GM12878 (cell line): ENCODE results near the gene RRM2.
"Not testable (repeated sequence)": the region's sequence is repeated elsewhere in the genome, so short reads cannot be mapped to it uniquely, and the experiment has no call there.

Source experiments
- EP300 ChIP-seq, 2 experiments: fragments of 150-350 bp in 1 of 2; IDR thresholded peaks; 2 replicates each; pipeline ENCODE4 v1.6.1; 2011 to 2012; ENCODE audit warnings: low read depth in 2 of 2, low read length in 2 of 2, borderline replicate concordance in 1 of 2, improper control_type of control experiment in 1 of 2, inconsistent platforms in 1 of 2; ENCODE audit not compliant: control insufficient read depth in 1 of 2
- FOXM1 ChIP-seq: IDR thresholded peaks from 2 replicates; pipeline ENCODE4 v1.6.1; 2012; ENCODE audit warnings: low read depth, mild to moderate bottlenecking, inconsistent platforms, low read length, moderate library complexity
- SREBF2 ChIP-seq: IDR thresholded peaks from 2 replicates; pipeline ENCODE4 v1.6.1; 2012; ENCODE audit warnings: mild to moderate bottlenecking, low read length
- YY1 ChIP-seq: IDR thresholded peaks from 2 replicates; pipeline ENCODE4 v1.6.1; 2011; ENCODE audit warnings: low read depth, mild to moderate bottlenecking, low read length
- TF ChIP-seq, protein P1 (sequence below): fragments of 450-650 bp; IDR thresholded peaks from 2 replicates; pipeline ENCODE4 v1.6.1; 2016; ENCODE audit warnings: mild to moderate bottlenecking, moderate library complexity, borderline replicate concordance

DNA sequence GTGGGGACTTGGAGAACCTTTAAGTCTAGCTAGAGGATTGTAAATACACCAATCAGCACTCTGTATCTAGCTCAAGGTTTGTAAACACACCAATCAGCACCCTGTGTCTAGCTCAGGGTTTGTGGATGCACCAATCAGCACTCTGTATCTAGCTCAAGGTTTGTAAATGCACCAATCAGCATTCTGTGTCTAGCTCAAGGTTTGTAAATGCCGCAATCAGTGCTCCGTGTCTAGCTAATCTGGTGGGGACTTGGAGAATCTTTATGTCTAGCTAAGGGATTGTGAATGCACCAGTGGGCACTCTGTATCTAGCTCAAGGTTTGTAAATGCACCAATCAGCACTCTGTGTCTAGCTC lies 30.7 kb upstream of the RRM2 start:
- TF ChIP-seq, protein P1, sequence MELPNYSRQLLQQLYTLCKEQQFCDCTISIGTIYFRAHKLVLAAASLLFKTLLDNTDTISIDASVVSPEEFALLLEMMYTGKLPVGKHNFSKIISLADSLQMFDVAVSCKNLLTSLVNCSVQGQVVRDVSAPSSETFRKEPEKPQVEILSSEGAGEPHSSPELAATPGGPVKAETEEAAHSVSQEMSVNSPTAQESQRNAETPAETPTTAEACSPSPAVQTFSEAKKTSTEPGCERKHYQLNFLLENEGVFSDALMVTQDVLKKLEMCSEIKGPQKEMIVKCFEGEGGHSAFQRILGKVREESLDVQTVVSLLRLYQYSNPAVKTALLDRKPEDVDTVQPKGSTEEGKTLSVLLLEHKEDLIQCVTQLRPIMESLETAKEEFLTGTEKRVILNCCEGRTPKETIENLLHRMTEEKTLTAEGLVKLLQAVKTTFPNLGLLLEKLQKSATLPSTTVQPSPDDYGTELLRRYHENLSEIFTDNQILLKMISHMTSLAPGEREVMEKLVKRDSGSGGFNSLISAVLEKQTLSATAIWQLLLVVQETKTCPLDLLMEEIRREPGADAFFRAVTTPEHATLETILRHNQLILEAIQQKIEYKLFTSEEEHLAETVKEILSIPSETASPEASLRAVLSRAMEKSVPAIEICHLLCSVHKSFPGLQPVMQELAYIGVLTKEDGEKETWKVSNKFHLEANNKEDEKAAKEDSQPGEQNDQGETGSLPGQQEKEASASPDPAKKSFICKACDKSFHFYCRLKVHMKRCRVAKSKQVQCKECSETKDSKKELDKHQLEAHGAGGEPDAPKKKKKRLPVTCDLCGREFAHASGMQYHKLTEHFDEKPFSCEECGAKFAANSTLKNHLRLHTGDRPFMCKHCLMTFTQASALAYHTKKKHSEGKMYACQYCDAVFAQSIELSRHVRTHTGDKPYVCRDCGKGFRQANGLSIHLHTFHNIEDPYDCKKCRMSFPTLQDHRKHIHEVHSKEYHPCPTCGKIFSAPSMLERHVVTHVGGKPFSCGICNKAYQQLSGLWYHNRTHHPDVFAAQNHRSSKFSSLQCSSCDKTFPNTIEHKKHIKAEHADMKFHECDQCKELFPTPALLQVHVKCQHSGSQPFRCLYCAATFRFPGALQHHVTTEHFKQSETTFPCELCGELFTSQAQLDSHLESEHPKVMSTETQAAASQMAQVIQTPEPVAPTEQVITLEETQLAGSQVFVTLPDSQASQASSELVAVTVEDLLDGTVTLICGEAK, result not testable (repeated sequence)
- TF ChIP-seq SREBF2; EP300 (IDR thresholded peaks at IDR 0.05; ENCODE audit: borderline replicate concordance in 1 of 2, control insufficient read depth in 1 of 2, low read depth in 2 of 2, low read length in 2 of 2); FOXM1; YY1: not testable (repeated sequence)
